GM12878 (cell line): ENCODE data around the gene HTRA3. TPM values are rescaled to one million over a fixed set of nuclear protein-coding genes. Genes with fewer than 3 reads are reported as not detected.

Experiments used
- ATAC-seq: fragments of 200-7000 bp; cut with Tn5 transposase; 3 replicates; pipeline ENCODE4 v1.9.1; 2020; ENCODE audit warnings: mild to moderate bottlenecking, moderate library complexity
- BruUV-seq: library from RNA; stranded (reverse); fragments of 400-500 nt; replicated peaks from 2 replicates; lab custom pipeline; 2021; lab: Mats Ljungman, UMichigan
- CTCF ChIA-PET: fragments of 300-600 bp; sonication (Branson Sonifier 250); formaldehyde crosslinking; extraction: SDS; loops from one replicate; lab custom pipeline; 2021; ENCODE audit warnings: inconsistent platforms; lab: Yijun Ruan, JAX
- POLR2A ChIA-PET: fragments of 350-600 bp; formaldehyde crosslinking; extraction: SDS; loops from one replicate; lab custom pipeline; 2021; ENCODE audit warnings: inconsistent platforms; lab: Charles Lee
- RAD21 ChIA-PET: fragments of 300-600 bp; sonication (Branson Sonifier 250); formaldehyde crosslinking; loops from one replicate; lab custom pipeline; 2023; ENCODE audit warnings: antibody characterized with exemption; ENCODE audit not compliant: unreplicated experiment; lab: Charles Lee
- SMC1A ChIA-PET: fragments of 300-600 bp; sonication (Branson Sonifier 250); formaldehyde crosslinking; loops from one replicate; lab custom pipeline; 2023; ENCODE audit not compliant: unreplicated experiment, uncharacterized antibody; lab: Charles Lee
- DNase-seq: peaks from one replicate; pipeline ENCODE4 v3.0.0-alpha.2; 2011; ENCODE audit warnings: low read depth, low spot score
- FAIRE-seq: peaks from 3 replicates; lab custom pipeline; 2011; peaks lifted over from hg19 to GRCh38; lab: Jason Lieb, UNC
- H2AFZ ChIP-seq: 2 replicates; pipeline ENCODE4 v1.6.0; 2011; ENCODE audit warnings: low read depth, low read length, control low read depth; ENCODE audit not compliant: control insufficient read depth
- H3K27ac ChIP-seq: 2 replicates; pipeline ENCODE4 v1.5.1; 2011; ENCODE audit warnings: control low read depth; ENCODE audit not compliant: control insufficient read depth, insufficient read depth
- H3K27me3 ChIP-seq, 2 experiments: replicated peaks in 1 of 2; 2 replicates each; pipeline versions ENCODE4 v1.6.0 to v1.6.1; 2011; ENCODE audit warnings: low read length in 1 of 2; ENCODE audit not compliant: control insufficient read depth in 2 of 2, insufficient read depth in 2 of 2
- H3K36me3 ChIP-seq, 2 experiments: 2 replicates each; pipeline ENCODE4 v1.5.1; 2011; ENCODE audit warnings: low read length in 1 of 2; ENCODE audit not compliant: control insufficient read depth in 2 of 2, insufficient read depth in 2 of 2
- H3K4me1 ChIP-seq: 2 replicates; pipeline ENCODE4 v1.6.1; 2011; ENCODE audit warnings: mild to moderate bottlenecking, low read length, moderate library complexity, mixed read lengths; ENCODE audit not compliant: control insufficient read depth, insufficient read depth
- H3K4me2 ChIP-seq: 2 replicates; pipeline ENCODE4 v1.6.0; 2011; ENCODE audit warnings: control low read depth; ENCODE audit not compliant: control insufficient read depth, insufficient read depth
- H3K4me3 ChIP-seq: fragments of 200-600 bp; sonication (generic); 2 replicates; pipeline ENCODE4 v1.5.1; 2016
- H3K79me2 ChIP-seq: 2 replicates; pipeline ENCODE4 v1.6.0; 2011; ENCODE audit warnings: low read length; ENCODE audit not compliant: control insufficient read depth, insufficient read depth
- H3K9ac ChIP-seq: 2 replicates; pipeline ENCODE4 v1.8.0; 2011; ENCODE audit warnings: low read length, control low read depth, mixed read lengths; ENCODE audit not compliant: control insufficient read depth, insufficient read depth
- H3K9me3 ChIP-seq: replicated peaks from 3 replicates; pipeline ENCODE4 v1.5.1; 2011; ENCODE audit warnings: mild to moderate bottlenecking, low read length; ENCODE audit not compliant: control insufficient read depth, insufficient read depth
- H4K20me1 ChIP-seq: 2 replicates; pipeline ENCODE4 v1.6.0; 2011; ENCODE audit not compliant: control insufficient read depth, insufficient read depth
- ATF2 ChIP-seq: IDR thresholded peaks from 2 replicates; pipeline ENCODE4 v1.6.1; 2012; ENCODE audit warnings: low read length, inconsistent platforms
- CREB1 ChIP-seq: IDR thresholded peaks from 2 replicates; pipeline ENCODE4 v1.6.1; 2012; ENCODE audit warnings: low read depth, mild to moderate bottlenecking, inconsistent platforms
- MYC ChIP-seq: IDR thresholded peaks from 2 replicates; pipeline ENCODE4 v1.6.1; 2011; ENCODE audit warnings: mild to moderate bottlenecking, low read length, moderate library complexity, inconsistent platforms; ENCODE audit not compliant: insufficient read depth, insufficient replicate concordance, insufficient read length, severe bottlenecking
- NR2C2 ChIP-seq: IDR thresholded peaks from 2 replicates; pipeline ENCODE4 v1.6.1; 2011; ENCODE audit warnings: borderline replicate concordance, low read depth; ENCODE audit not compliant: control insufficient read depth, insufficient read length
- POU2F2 ChIP-seq: IDR thresholded peaks from 3 replicates; pipeline ENCODE4 v1.6.1; 2011; ENCODE audit warnings: low read depth, mild to moderate bottlenecking, low read length, borderline replicate concordance
- PRDM15 ChIP-seq: fragments of 450-650 bp; formaldehyde crosslinking; IDR thresholded peaks from 2 replicates; pipeline ENCODE4 v1.4.0; 2020; ENCODE audit warnings: mild to moderate bottlenecking, moderate library complexity
- ZBED1 ChIP-seq: IDR thresholded peaks from 2 replicates; pipeline ENCODE4 v1.6.1; 2016; ENCODE audit warnings: borderline replicate concordance
- WGBS: methylation state at CpG from one replicate; pipeline ENCODE4 v1.1.6; 2016; ENCODE audit warnings: low lambda C conversion rate; ENCODE audit not compliant: insufficient replicate concordance, insufficient coverage; ENCODE audit errors: missing lambda C conversion rate; 5-methylcytosine and 5-hydroxymethylcytosine counted together
- in situ Hi-C: fragments of 300-500 bp; cut with MboI; formaldehyde crosslinking; loops from 9 replicates; pipeline ENCODE4 v1.14.3; 2018; ENCODE audit warnings: mixed read lengths
- intact Hi-C: fragments of 100-400 bp; cut with micrococcal nuclease; formaldehyde crosslinking; loops from one replicate; pipeline ENCODE4 v1.14.2; 2022; ENCODE audit not compliant: unreplicated experiment
- polyA plus RNA-seq, 11 experiments: library from polyadenylated mRNA; depleted of rRNA in 4 of 11; unstranded in 6 of 11; stranded (reverse) in 5 of 11; fragments of >200 nt; fragmentation: Nextera tagmentation in 4 of 11; fragmentation: Illumina TruSeq in 1 of 11; extraction: Ambion mirVana in 4 of 11; extraction: Trizol in 1 of 11; gene quantifications; 1 replicate in 1 of 11; 2 replicates in 10 of 11; pipeline versions ENCODE4 v1.2.1 to v1.2.3, GENCODE V29; 2011 to 2016; ENCODE audit warnings: inconsistent platforms in 2 of 11, missing spikeins in 2 of 11, low read depth in 1 of 11
- total RNA-seq, 4 experiments: library from RNA; depleted of rRNA in 3 of 4; stranded (reverse); fragments of >200 nt in 3 of 4; fragmentation: Illumina TruSeq in 1 of 4; extraction: Trizol in 1 of 4; gene quantifications; 2 replicates each; pipeline versions ENCODE4 v1.2.1 to v1.2.3, GENCODE V29; 2013 to 2021

The HTRA3 gene
- total and polyA plus RNA-seq, 10 of the 15 experiments (the other 5 are each of a cell fraction or from before 2014, with no cell fraction given), result 0.04 to 1.2 (median 0.08) TPM; not detected in 7

DNA sequence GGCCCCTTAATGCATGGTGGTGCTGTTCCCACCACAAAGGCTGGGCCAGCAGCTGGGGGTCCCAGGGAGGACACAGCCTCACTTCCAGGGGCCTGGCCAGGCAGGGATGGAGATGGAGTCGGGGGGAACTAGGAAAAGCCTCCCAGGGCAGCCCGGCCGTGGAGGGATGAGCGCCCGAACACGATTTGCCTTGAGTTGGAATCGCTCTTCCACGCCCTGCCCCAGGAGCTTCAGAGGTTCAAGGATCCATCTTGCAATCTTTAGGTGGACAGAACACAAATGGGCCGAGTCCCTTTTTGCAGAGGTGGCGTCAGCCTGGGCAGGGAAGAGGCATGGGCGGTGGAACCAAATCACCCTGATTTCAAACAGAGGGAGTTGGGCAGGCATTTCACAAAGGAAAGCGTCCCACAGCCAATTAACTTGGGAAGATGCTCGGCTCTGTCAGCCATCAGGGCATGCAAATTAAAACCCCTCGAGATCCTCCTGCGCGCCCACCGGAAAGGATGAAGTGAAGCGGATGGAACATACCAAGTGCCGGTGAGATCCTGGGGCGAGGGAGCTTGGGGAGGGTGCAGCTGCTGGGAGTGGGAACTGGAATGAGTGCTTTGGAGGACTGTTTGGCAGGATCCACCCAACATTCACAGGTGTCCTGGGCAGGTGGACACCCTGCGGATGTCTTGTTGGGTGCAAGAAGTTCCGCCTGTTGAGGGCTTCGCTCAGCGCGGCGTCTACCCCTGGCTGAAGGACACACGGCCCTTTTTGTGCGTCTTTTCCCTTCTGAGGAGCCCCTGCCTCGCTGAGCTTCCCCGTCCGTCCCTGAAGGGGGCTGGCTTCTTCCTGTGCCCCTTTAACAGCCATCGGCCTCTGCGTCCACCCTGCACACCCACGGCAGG is 75.7 kb downstream of the HTRA3 start:
- Histone ChIP-seq H3K36me3 (no peaks in the 10 kb centered on the region), H3K79me2 (no peaks in the 10 kb centered on the region), H3K27me3 (no peaks in the 10 kb centered on the region), H2AFZ (no peak overlapping the region)
- ChIA-PET POLR2A (no interaction called here), RAD21 (no interaction called here)
- TF ChIP-seq ZBED1 (no peak), CREB1 (no peak), MYC (no peak), ATF2 (no peak), NR2C2 (no peak), POU2F2 (no peak), PRDM15 (CRISPR knock-in tag) (no peak)
- TF ChIP-seq, all 136 proteins: peak for 0
- ChIA-PET CTCF (no interaction called here), SMC1A (no interaction called here)
- Histone ChIP-seq H3K9me3 (no peaks in the 10 kb centered on the region), H3K9ac (no peak overlapping the region), H3K4me3 (no peak overlapping the region), H3K27ac (no peak overlapping the region), H3K4me2 (no peak overlapping the region), H4K20me1 (no peaks in the 10 kb centered on the region), H3K4me1 (no peaks in the 10 kb centered on the region)
- intact Hi-C loops (no loop called here), in situ Hi-C loops (no loop called here)
- no peak for FAIRE-seq
- WGBS, result 47% methylated on average over 34 of the region's 34 CpGs
- no peak for ATAC-seq
- DNase-seq, result no peak
- BruUV-seq, result no TSS peak
